WI38 (cell line): ENCODE measurements around the gene CUL4A.
A peak's percentile ranks its signal among the peaks of the same experiment; 100 is the strongest.

Source experiments
- H3K4me3 ChIP-seq: 2 replicates; pipeline ENCODE4 v1.5.1; 2011; ENCODE audit warnings: low read depth, mild to moderate bottlenecking, control low read depth, low read length
- CTCF ChIP-seq: IDR thresholded peaks from 2 replicates; pipeline ENCODE4 v1.5.1; 2012; ENCODE audit warnings: low read depth, mild to moderate bottlenecking, control low read depth, low read length

The CUL4A gene

GRCh38 chr13:113296823-113297369 lies 87.5 kb downstream of the CUL4A start, which contains the start of gene LAMP1:
TSS of gene LAMP1 (plus strand) at chr13:113297239. CDS start at chr13:113297435, 196 bp downstream.
- no peak for TF ChIP-seq CTCF

GRCh38 chr13:113297370-113298042 lies 88.1 kb downstream of the CUL4A start:
- H3K4me3 ChIP-seq = peak overlapping the region; percentile 69
- no peak for TF ChIP-seq CTCF

More at GRCh38 chr13:113296823-113297369, 87.5 kb downstream of the CUL4A start, which contains the start of gene LAMP1:
- H3K4me3 ChIP-seq = peak within 1 kb of the TSS; percentile 69

- TF ChIP-seq CTCF = no peak
- H3K4me3 ChIP-seq = peak overlapping the region; percentile 69
Measured at GRCh38 chr13:113298043-113298945, 88.9 kb downstream of the CUL4A start.

- no peak overlapping the region for H3K4me3 ChIP-seq
- no peak for TF ChIP-seq CTCF
Measured at GRCh38 chr13:113299951-113300350, 90.5 kb downstream of the CUL4A start.

- TF ChIP-seq CTCF = no peak
- H3K4me3 ChIP-seq = no peak overlapping the region
Measured at GRCh38 chr13:113302986-113303385, 93.6 kb downstream of the CUL4A start.

GRCh38 chr13:113304121-113304520 lies 94.7 kb downstream of the CUL4A start:
- TF ChIP-seq CTCF = no peak

GRCh38 chr13:113305208-113305607 lies 95.8 kb downstream of the CUL4A start:
- TF ChIP-seq CTCF = no peak
- no peak overlapping the region for H3K4me3 ChIP-seq

More at GRCh38 chr13:113304121-113304520, 94.7 kb downstream of the CUL4A start:
- no peak overlapping the region for H3K4me3 ChIP-seq
